T-helper 2 cell treated with Interferon-gamma antibody and Interleukin-4, amounts not matched to agents 100 ng/mL and 5 ng/mL, for 36 hours (primary cell): ENCODE measurements around the gene MYO18A. TPM values are rescaled to one million over a fixed set of nuclear protein-coding genes. Genes with fewer than 3 reads are reported as not detected.
"Not testable (repeated sequence)": the region's sequence is repeated elsewhere in the genome, so short reads cannot be mapped to it uniquely, and the experiment has no call there.

ENCODE experiments used
- intact Hi-C: fragments of 100-400 bp; cut with micrococcal nuclease; formaldehyde crosslinking; loops from one replicate; pipeline ENCODE4 v1.15.1; 2023
- total RNA-seq: library from RNA; stranded (reverse); gene quantifications from 2 replicates; pipeline ENCODE4 v1.2.3, GENCODE V29; 2022

The MYO18A gene
- total RNA-seq, 1 donor from 2014 or later = 101 TPM

GRCh38 chr17:29196769-29197515 lies 16.7 kb upstream of the MYO18A start:
- intact Hi-C loops = no loop called here

GRCh38 chr17:29195465-29196081 lies 15.4 kb upstream of the MYO18A start:
- intact Hi-C loops = no loop called here

GRCh38 chr17:29194669-29195068 lies 14.5 kb upstream of the MYO18A start:
- intact Hi-C loops = no loop called here

GRCh38 chr17:29193146-29193545 lies 12.9 kb upstream of the MYO18A start:
- intact Hi-C loops = no loop called here

GRCh38 chr17:29190592-29191207 lies 10.5 kb upstream of the MYO18A start:
- intact Hi-C loops = no loop called here

GRCh38 chr17:29190039-29190438 lies 9.8 kb upstream of the MYO18A start:
- intact Hi-C loops = no loop called here

GRCh38 chr17:29189355-29189754 lies 9.2 kb upstream of the MYO18A start:
- intact Hi-C loops = no loop called here

- intact Hi-C loops = loop anchor here (2.0 kb wide), 1 partner anchor 64 kb away; no protein-coding TSS in a partner anchor
These were observed 1.0 kb upstream of the MYO18A start for GRCh38 chr17:29181226-29181625.

GRCh38 chr17:29180788-29181160 lies 576 bp upstream of the MYO18A start:
- intact Hi-C loops = loop anchor here (1.0 to 2.0 kb wide), 2 partner anchors 32 to 64 kb away; no protein-coding TSS in a partner anchor

- intact Hi-C loops = loop anchor here (1.0 to 2.0 kb wide), 2 partner anchors 31 to 63 kb away; no protein-coding TSS in a partner anchor
These were observed 765 bp downstream of the MYO18A start for GRCh38 chr17:29179232-29180033.

- intact Hi-C loops = no loop called here
These were observed 1.4 kb downstream of the MYO18A start for GRCh38 chr17:29178750-29179231.

GRCh38 chr17:29177871-29178749 lies 2.1 kb downstream of the MYO18A start:
- intact Hi-C loops = no loop called here

GRCh38 chr17:29177541-29177870 lies 2.7 kb downstream of the MYO18A start:
- intact Hi-C loops = no loop called here

- intact Hi-C loops = no loop called here
These were observed 3.4 kb downstream of the MYO18A start for GRCh38 chr17:29176558-29177351.

GRCh38 chr17:29175349-29175748 lies 4.8 kb downstream of the MYO18A start:
- intact Hi-C loops = no loop called here

- intact Hi-C loops = no loop called here
These were observed 7.6 kb downstream of the MYO18A start for GRCh38 chr17:29172589-29172988.

- intact Hi-C loops = no loop called here
These were observed 9.5 kb downstream of the MYO18A start for GRCh38 chr17:29170682-29171081.

- intact Hi-C loops = no loop called here
These were observed 10.2 kb downstream of the MYO18A start for GRCh38 chr17:29169806-29170591.

- intact Hi-C loops = not testable (repeated sequence)
These were observed 11.5 kb downstream of the MYO18A start for GRCh38 chr17:29168759-29169126.
